ENCODE results near the gene RXFP4.

The RXFP4 gene

DNA sequence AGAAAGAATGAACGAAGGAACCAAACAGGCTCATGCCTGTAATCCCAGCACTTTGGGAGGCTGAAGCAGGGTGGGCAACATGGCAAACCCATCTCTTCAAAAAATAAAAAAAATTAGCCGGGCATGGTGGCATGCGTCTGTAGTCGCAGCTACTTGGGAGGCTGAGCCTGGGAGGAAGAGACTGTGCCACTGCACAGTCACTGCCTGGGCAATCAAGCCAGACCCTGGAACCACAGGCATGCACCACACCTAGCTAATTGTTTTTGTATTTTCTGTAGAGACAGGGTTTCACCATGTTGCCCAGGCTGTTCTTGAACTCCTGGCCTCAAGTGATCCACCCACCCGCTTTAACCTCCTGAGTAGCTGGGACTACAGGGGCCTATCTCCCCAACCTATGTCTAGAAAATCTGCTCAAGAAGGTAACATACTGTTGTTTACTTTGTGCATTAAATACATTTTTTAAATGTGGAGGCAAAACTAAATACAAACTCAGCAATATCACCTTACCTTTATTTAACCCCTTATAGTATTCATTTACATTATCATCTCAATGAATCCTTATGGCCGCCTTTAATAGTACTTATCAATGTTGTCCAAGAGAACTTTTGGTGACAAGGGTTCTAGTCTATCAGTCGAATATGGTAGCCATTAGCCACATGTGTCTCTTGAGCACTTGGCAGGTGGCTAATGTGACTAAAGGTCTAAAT is 10.0 kb upstream of the RXFP4 start:
- DNase-seq = no peak

DNA sequence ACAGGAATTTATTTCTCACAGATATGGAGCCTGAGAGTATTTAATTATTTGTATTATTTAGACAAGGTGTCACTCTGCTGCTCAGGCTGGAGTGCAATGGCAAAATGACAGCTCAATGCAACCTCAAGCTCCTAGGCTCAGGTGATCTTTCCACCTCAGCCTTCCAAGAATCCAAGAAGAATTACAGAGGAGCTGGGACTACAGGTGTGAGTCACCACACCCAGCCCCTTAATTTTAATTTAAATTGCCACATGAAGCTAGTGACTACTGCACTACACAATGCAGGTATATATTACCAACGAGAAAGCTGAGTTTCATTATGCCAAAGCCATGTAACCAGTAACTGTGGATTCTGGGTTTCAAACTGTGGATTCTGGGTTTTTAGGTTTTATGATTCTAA is 9.4 kb upstream of the RXFP4 start:
- no peak for DNase-seq

DNA sequence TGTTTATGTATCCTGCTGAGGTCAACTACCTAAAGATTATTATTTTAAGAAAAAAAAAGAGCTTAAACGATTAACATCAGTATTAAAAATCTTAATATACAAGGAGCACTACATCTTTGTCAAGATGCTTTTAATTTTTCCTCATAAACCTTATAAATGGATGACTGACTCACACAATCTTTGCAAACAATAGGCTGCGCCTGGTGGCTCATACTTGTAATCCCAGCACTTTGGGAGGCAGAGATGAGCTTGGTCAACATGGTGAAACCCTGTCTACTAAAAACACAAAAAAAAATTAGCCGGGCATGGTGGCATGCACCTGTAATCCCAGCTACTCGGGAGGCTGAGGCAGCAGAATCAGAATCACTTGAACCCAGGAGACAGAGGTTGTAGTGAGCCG is 9.0 kb upstream of the RXFP4 start:
- no peak for DNase-seq

DNA sequence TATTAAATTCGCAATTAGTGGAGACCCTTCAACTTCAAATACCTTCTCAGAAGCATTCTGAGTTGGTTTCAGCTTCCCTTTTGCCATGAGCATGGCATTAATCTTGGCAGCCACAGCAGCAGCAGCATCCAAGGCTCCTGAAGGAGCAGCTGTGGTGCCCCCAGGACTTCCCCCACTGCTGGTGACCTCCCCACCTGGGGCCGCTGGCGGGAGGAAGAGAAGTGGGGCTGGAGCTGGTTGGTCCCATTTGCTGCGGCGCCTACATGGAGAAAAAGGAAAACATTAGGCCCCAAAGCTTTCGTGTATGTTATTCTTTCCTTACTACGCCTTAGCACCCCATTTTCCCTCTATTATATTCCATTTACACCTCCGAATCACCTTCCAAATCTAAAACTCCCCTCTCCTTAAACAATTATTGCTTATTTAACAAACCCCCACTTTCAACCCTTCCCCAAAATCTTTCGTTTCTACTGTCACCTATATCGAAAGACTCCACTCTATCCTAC is 7.8 kb upstream of the RXFP4 start:
- no peak for DNase-seq

DNA sequence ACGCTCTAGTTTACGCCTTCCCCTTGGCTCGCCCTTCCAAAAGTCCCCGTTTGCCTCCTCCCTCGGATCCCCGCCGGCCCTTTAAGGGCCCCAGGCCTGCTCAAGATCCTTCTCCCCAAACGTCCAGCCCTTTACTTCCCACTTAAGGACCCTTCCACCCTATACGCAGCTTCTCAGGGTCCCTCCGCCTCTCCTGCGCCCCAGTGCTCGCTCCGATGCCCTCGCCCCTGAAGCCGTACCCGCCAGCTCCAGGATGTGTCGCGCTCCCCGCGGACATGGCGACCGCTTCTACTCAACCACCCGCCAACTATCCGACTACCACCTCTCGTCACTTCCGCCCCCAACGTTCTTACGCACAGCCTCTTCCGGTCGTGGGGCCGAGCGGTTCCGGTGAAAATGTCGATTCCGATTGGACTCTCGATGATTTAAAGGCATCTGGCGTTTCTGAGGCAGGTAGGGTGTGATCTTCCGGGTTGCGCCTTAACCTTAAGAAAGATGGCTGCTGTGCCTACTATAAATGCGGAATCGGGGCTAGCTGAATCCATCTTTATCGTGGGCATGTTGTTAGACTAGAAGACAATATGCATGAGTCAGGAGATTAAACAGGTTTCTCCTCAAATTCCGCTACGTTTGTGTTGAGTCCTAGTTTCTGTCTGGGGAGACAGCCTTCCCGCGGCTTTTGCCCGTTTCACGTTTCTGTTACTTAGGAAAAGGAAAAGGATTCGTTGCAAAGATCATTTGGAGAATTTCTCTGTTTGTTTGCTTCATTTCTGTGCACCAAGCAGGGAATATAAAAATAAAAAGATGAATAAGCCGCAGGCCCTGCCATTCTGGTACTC is 7.1 kb upstream of the RXFP4 start, which contains the start of gene KHDC4:
Gene KHDC4, minus strand, starts transcription at position 317 of the 839 bp plus-strand sequence. Its CDS starts 40 bp downstream, at position 277.
- peak; percentile 98 for DNase-seq

DNA sequence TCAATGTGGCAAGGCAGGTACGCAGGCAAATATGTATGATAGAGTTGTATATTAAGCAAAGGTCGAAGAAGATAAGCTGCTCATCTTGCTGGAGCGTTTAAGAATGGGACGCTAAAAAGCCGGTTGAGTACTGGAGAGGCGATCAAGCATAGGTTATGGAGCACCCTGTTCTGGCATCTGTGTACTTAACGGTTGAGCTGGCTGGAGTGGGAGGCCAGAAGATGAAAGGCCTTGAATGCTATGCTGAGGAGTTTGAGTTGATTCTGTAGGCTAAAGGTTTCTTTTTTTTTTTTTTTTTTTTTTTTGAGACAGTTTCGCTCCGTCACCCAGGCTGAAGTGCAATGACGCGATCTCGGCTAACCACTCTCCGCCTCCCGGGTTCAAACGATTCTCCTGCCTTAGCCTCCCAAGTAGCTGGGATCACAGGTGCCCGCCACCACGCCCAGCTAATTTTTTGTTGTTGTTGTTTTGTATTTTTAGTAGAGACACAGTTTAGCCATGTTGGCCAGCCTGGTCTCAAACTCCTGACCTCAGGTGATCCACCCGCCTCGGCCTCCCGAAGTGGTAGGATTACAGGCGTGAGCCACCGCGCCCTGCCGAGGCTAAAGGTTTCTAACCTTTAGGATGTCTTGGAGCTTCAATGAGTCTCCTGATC is 6.4 kb upstream of the RXFP4 start:
- DNase-seq = no peak

DNA sequence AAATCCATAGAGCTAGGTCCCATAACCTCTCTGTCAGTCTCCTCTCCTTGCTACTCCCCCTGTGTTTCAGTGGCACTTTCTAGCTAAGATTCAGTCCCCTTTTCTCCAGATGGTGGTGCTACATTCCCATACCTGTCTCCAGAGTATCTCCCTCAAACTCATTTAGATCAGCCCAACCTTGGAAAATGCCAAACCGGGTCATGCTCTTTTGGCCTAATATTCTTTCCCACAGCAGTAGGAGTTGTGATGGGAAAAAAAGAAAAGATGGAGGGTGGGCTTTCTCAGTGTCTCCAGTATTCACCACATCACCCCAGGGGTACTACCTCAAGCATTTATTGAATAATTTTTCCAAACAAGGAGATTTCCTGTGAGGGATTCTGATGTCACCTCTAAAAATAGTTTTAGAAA is 3.2 kb upstream of the RXFP4 start:
- DNase-seq = peak; percentile 56

DNA sequence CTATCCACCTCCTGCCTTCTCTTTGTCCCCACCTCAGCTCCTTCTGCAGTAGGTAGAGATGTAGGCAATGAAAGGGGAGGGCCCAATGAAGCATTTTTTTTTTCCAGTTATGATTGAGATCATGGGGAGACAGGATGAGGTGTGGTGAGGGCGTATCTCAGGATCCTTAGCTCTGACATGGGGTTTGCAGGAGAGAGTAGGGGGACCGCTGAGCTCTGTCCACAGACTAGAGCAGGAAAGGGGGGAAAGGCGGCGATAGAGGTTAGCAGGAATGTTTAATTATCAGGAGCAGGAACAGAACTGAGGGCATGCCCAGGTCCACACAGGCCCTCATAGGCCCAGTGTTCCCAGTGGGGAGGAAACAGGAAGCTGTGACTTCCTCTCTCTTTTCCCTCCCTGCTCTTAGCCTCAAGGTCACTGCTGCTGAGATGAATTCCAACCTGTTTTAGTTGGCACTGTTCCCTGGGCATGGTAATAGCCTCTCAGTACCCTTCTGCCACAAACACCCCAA is 901 bp upstream of the RXFP4 start:
- DNase-seq = peak; percentile 46

DNA sequence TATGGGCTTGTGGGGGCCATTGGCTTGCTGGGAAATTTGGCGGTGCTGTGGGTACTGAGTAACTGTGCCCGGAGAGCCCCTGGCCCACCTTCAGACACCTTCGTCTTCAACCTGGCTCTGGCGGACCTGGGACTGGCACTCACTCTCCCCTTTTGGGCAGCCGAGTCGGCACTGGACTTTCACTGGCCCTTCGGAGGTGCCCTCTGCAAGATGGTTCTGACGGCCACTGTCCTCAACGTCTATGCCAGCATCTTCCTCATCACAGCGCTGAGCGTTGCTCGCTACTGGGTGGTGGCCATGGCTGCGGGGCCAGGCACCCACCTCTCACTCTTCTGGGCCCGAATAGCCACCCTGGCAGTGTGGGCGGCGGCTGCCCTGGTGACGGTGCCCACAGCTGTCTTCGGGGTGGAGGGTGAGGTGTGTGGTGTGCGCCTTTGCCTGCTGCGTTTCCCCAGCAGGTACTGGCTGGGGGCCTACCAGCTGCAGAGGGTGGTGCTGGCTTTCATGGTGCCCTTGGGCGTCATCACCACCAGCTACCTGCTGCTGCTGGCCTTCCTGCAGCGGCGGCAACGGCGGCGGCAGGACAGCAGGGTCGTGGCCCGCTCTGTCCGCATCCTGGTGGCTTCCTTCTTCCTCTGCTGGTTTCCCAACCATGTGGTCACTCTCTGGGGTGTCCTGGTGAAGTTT is 550 bp downstream of the RXFP4 start:
- no peak for DNase-seq

DNA sequence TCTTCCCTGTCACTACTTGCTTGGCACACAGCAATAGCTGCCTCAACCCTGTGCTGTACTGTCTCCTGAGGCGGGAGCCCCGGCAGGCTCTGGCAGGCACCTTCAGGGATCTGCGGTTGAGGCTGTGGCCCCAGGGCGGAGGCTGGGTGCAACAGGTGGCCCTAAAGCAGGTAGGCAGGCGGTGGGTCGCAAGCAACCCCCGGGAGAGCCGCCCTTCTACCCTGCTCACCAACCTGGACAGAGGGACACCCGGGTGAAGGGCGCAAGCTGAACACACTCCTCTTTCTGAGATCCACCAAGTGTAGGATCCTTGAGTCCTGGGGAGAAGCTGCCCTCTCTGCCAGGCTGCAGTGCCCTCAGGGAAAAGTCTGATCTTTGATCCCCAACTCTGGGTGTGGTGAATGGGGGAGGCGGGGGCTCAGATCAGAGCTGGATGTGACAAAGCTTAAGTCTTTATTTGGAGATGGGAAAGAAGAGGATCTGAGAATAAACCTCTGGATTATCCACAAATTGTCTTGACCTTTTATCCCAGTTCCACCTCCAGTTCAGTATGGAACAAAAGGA is 1.2 kb downstream of the RXFP4 start:
- no peak for DNase-seq

DNA sequence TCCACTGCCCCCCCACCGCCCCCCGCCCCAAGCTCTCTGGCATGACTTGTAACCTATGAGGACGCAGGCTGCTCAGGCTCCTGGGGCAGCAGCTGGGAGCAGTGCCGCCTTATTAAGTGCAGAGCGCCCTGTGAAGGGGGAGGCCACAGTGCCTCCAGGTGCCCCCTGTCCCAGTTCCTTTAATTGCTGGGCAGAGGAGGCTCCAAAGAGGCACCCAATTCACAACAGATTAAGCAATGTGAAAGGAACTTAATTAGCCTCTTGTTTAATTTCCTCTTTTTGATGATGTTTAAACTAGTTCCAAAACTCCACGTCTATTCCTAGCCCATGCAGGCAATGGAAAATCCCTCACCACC is 3.0 kb downstream of the RXFP4 start:
- DNase-seq = no peak

DNA sequence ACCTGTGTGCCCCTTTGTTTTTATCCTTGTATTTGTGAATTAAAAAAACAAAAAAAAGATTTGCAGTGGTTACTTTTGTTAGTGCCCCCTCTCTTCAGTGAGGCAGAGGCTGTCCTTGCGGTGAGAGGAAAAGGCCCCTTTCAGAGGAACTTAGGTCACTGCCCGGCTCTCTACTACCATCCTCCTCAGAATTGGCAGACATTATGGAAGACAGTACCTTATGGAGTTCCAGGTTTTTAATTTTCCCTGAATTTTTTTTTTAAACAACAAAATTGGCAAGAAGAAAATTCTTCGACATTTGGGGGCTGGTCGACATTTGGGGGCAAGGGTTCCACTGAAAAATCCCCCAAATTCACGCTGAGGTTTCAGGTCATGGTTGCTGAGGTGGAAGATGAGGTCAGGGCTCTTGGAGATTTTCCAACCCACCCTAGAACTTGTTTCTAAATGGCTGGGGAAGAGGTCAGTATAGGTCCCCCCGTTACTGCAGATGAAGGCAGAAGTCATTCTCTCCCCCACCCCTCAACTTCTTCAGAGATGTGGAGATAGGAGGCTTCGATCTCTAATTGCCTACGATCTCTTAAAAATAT is 5.3 kb downstream of the RXFP4 start:
- DNase-seq = no peak

DNA sequence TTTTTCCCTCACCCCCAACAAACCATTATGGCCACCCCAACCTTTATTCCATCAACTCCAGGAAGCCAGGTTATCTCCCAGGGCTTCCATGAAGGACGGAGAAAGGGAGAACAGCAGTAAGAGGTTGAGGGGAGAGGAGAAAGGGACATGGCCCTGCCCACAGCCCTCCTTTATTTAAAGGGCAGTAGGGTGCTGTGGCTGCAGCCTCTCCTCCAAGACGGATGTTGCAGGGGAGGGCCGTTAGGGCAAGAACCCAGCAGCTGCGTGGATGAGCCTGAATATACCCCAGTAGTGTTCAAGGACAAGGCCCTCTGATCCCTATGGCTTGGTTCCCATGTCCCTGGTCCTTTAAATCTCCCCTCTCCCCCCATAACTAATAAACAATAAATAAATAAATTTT is 5.9 kb downstream of the RXFP4 start:
- DNase-seq = no peak

DNA sequence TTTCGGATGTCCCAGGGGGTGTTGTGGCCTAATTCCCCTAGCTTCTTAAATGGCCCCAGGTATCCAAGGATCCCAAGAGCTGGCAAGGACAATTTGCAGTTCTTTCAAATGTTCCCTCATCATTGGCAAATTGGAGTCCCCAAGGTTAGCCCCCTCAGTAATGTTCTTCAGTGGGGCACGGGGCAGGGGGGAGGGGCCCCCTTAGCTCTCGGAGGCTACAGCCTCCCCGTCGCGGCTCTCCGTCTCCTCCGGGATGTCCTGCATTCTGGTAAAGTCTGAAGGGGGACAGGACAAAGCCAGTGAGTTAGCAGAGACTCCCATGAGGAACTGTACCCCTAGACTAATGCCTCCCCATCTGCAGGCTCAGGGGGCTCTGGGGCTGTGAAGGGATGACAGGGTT is 6.3 kb downstream of the RXFP4 start:
- no peak for DNase-seq

DNA sequence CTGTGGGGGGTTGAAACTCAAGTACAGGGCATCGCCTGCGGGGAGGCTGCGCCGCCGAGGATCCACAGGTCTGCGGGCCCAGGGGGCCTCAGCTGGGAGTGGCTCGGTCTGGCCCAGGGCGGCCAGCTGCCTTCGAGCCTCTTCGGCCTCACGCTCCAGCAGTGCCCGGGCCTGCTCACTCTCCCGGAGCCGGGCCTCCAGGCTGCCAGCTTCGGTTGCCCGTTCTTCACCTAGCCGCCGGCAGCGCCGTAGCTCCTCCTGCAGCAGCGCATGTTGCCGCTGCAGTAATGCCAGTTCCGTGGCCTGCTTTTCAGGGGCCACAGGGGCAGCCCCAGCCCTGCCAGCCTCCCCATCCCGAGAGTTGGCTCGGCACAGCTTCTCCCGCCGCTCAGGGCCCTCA is 9.4 kb downstream of the RXFP4 start:
- no peak for DNase-seq

DNA sequence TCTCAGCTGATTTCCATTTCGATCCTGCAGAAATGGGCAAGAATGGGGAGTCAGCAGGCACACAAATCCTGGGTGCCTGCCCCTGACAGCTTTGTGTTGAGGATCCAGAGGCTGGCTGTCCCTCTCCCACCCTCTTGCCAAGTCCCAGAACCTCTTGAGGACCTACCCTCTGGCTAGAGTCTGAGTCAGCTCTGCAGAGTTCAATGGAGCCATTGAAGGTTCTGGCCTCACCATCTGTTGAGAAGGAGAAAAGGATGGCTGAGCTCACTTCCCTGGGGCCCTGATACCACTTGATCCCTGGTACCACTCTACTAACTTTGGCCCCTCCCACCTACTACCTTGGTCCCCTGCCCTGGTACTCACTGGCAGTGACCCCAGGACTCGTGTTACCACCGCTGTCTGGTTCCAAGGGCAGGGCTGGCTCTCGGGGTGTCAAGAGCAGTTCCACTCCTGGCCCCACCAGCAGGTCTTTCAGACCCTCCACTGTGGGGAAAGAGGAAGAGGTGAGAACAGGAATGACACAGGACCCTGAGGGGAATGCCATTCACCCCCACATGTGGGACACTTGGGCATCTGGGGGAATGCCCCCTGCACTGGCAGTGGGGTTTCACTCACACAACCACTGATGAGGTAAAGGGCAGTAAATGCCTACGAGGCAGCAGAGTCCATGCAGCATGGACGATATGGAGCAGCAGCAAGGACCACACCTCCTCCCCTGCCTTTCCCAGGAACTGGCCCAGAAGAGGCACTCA is 10.5 kb downstream of the RXFP4 start:
- no peak for DNase-seq

DNA sequence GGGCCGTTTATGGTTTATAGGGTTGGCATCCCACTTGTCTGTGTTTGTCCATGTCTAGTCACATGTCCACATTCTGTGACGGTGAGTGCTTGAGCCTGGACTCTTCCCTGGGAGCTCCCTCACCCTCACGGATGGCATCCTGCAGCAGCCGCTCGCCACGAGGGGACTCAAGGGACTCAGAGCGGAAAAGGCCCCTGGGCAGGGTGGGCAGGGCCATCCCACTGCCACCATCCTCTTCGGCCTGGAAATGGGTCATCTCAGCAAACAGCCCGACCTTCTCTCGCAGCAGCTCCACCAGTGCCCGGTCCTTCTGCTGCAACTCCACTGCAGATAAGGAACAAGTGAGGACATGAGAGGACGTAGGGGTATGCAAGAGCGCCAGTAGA is 11.1 kb downstream of the RXFP4 start:
- DNase-seq = no peak

DNA sequence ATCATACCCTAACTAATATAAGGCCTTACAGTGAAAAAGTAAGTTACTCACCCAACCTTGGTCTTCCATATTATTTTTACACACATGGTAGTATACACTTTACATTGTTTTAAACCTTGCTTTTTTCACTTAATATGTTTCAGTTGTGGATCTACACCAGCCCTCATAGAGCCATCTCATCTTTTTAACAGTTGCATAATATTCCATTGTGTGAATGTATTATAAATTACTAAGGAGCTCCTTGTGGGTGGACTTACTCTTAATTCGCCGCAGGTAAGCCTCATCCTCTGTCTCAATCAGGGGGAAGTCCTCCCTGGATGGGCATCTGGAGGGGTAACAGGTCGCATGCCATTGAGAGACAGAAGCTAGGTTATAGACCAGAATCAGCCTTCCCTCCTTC is 13.2 kb downstream of the RXFP4 start:
- DNase-seq = no peak

DNA sequence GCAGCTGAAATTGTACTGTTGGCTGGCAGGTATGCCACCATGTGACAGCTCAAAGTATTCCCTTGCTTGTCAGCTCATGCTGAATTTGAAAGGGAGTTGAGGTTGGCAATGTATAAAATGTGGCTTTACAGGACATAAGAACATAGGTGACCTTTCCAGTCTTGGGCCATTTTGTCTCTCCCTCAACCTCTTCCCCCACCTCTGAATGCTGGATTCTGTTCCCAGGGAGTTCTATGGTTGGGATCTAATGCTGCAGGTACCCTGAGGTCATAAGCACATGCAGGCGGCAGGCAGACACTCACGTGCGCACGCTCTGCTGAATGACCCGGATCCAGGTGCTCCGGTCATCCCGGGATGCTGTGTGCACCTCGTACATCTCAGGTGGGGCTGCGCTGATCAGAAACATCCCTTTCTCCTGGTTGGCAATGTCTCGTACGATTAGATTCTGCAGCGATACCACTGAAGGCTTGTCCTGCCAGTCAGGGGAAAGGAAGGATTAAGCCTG is 16.0 kb downstream of the RXFP4 start:
- no peak for DNase-seq

DNA sequence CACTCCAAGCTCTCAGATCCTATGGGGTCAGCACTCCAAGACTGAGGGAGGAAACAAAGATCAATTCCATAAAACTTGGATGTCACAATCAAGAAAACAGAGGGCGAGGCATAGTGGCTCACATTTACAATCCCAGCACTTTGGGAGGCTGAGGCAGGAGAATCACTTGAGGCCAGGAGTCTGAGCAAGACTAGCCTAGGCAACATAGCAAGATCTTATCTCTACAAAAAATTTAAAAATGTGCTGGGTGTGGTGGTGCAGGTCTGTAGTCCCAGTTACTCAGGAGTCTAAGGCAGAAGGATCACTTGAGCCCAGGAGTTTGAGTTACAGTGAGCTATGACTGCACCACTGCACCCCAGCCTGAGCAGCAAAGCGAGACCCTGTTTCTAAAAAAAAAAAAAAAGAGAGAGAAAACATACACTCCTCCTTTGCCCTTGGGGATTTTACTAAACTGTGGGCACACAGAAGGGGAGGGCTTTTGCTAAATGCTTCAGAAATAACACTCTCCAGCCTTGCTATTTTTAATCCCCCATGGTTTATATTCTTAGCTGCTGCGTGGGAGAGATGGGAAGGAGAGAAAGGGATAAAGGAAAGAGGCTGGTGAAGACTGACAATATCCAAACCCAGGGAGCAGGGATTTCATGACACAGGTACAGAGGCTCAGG is 18.8 kb downstream of the RXFP4 start:
- no peak for DNase-seq

DNA sequence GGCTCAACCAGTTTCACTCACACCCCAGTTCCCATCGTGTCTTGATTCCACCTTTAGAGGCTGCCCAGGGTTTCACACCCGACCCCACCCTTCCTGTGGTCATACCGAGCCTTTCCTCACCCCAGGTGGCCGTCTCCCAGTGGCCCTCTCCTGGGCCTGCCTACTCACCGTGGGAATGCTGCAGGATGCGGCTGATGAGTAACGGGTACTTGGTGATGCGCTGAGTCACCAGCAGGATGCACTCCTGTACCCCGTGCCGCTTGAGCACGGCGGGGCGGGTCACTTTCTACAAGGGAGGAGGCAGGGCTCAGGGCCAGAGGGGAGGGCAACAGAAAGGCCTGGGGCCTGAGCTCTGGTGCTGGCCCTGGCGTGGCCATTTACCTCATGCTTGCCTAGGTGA is 20.5 kb downstream of the RXFP4 start:
- DNase-seq = no peak

All from femur (tissue), 1 donor.